Measurements from ENCODE around the gene ACACA.

GRCh38 chr17:37054894-37055293 is 351.7 kb downstream of the ACACA start:
- no peak for TF ChIP-seq CTCF (IDR thresholded peaks at IDR 0.05; ENCODE audit: low read depth, low read length, poor library complexity, severe bottlenecking)
- no peak for TF ChIP-seq EZH2phosphoT487 (IDR thresholded peaks at IDR 0.05; ENCODE audit: borderline replicate concordance, low read length)

Measured in DOHH2 (cell line).